ENCODE measurements around the gene LRRC8E.

Gene LRRC8E

DNA sequence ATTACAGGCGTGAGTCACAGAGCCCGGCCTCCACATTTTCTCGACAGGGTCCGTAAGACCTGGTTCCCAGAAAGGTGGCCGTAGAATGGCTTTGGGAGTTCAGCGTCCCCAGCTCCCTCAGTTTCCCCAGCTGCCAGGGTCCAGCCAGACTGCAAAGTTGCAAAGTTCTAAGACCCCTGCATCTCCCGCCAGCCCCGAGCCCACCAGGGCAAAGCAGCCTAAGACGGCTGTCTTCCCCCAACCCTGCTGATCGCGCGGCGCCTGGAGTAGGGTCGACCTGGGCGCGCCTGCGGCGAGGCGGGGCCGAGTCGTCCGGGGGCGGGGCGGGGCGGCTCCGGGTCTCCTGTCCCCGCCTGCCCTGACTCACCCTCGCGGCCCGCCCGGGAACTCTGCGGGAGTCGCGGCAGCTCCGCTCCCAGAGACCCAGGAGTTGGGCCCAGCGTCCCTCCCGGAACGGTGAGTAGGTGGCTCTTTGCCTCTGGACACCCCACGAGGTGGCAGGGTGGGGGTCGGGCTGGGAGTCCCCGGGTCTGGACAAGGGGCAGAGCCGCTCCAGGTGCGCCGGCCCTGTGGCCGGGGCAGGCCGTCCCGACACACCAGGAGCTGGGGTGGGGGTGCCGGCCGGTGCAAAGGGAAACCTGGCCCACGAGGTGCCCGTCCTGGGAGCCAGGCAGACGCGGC, at the start of gene LRRC8E:
Gene LRRC8E (plus strand): TSS at position 366 of the 681 bp plus-strand sequence. CDS start 7,094 bp downstream, outside the sequence.
- no peak for DNase-seq (ENCODE audit: low read depth)

GRCh38 chr19:7839476-7839875, 48.8 kb upstream of the LRRC8E start:
- DNase-seq (ENCODE audit: low read depth), result no peak

- DNase-seq (ENCODE audit: low read depth), result no peak
Measured at GRCh38 chr19:7840629-7841028, 47.7 kb upstream of the LRRC8E start.

- DNase-seq (ENCODE audit: low read depth), result no peak
Measured at GRCh38 chr19:7841751-7842660, 46.3 kb upstream of the LRRC8E start.

GRCh38 chr19:7842661-7843294, 45.5 kb upstream of the LRRC8E start:
- DNase-seq (ENCODE audit: low read depth), result no peak

DNA sequence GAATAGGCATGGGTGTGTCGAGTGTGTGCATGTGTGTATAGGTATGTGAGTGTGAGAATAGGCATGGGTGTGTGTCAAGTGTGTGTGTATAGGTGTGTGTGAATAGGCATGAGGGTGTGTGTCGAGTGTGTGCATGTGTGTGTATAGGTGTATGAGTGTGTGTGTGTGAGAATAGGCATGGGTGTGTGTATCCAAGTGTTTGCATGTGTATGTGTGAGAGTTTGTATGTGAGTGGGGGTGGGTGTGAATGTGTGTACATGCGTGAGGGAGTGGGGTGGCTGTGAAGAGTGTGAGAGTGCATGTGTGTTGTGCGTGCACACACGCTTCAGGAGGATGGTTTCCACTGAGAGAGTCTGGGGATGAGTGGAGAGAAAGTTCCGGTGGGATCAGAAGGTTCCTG, 44.8 kb upstream of the LRRC8E start:
- no peak for DNase-seq (ENCODE audit: low read depth)

GRCh38 chr19:7844405-7844804, 43.9 kb upstream of the LRRC8E start:
- DNase-seq (ENCODE audit: low read depth), result no peak

DNA sequence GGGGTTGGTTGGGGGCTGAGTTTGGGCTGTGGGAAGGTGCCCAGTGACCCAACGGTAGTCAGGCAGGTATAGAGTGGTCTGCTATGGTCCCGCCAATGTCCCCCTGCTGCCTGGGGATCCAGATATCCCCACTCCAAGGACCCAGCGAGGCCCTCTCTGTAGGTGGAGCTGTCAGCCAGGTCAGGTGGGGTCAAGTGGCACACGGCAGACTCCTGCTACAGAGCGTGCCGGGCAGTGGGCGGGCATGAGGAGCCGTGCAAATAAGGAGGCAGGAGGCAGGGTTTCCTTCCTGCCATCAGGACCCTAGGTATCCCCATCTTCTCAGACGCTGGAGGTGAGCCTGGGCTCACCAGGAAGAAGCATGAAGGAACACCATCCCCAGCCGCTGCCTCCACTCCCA, 43.4 kb upstream of the LRRC8E start:
- DNase-seq (ENCODE audit: low read depth), result no peak

DNA sequence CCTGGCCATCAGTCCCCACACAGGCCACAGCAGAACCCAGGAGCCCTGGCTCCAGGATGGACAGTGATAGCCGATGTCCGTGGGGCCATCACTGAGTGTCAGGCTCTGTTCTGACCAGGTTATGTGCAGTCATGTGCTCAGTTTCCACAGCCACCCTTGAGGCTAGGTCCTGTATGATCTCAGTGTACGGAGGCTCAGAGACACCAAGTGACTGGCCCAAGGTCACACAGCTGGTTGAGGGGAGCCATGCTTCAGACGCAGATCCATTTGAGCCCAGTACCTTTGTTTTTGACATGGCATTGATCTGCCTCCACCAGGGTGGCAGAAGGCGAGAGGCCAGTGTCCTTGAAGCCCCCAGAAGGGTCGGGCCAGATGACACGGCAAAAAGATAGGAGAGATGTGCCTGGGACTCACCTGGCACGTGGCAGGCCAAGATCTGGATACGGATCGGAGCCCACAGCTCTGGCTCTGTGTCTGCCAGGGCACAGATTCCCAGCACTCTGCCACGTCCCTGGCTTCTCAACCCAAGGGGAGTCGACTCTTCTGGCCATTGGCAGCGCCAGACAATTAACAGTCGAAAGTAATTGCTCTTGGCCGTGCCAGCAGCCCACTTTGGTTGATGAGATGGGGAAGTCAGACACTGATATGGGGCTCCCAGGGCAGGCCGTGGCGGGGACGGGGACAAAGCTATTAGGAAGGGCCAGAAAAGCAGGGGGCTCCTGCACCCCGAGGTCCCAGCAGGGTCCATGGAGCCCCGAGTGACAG, 42.7 kb upstream of the LRRC8E start:
- DNase-seq (ENCODE audit: low read depth), result no peak

GRCh38 chr19:7846155-7846646, 42.1 kb upstream of the LRRC8E start:
- DNase-seq (ENCODE audit: low read depth), result no peak

DNA sequence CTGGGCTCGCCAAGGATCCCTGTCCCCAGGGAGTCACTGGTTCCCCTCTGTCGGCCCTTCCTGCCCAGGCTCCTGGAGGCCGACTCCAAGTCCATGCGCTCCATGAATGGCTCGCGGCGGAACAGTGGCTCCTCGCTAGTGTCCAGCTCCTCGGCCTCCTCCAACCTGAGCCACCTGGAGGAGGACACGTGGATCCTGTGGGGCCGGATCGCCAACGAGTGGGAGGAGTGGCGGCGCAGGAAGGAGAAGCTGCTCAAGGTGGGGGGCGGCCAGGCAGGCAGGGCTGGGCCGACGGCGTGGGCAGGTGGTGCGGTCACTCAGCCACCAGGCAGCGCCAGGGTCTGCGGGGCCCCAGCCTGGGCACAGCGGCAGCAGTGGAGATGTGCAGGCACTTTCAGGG, 40.6 kb upstream of the LRRC8E start:
- no peak for DNase-seq (ENCODE audit: low read depth)

DNA sequence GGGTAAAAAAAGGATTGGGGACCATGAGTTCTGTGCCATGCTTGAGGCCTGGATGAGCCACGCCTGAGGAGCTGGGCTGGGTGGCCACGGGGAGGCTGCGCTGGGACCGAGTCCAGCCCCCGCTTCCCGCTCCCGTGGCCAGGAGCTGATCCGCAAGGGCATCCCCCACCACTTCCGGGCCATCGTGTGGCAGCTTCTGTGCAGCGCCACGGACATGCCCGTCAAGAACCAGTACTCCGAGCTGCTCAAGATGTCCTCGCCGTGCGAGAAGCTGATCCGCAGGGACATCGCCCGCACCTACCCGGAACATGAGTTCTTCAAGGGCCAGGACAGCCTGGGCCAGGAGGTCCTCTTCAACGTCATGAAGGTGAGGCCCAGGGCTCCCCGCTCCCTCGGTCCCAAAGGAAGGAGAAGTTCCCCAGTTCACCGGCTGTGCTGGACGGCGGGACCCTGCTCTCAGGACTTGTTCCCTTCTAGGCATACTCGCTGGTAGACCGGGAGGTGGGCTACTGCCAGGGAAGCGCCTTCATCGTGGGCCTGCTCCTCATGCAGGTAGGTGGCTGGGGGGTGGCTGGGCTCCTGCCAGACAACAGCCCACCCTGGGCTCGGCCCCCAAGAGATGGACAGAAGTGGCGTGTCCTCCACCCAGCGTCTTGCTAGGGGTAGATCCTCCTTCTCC, 39.4 kb upstream of the LRRC8E start:
- no peak for DNase-seq (ENCODE audit: low read depth)

DNA sequence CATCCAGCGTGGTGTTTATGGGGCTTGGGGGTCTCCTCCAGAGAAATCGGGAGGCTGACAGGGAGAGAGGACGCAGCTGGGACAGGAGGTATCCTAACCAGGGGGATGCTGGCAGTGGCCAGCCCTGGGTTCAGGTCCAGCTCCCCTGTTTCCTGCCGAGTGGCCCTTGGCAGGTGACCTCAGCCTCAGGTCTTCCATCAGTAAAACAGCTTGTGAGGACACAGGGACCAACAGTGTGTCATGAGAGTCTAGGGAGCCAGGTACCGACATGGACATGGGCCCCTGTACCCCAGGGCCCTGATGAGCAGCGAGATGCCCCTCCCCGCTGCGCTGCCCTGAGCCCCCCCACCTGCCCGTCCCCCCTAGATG, 38.7 kb upstream of the LRRC8E start:
- no peak for DNase-seq (ENCODE audit: low read depth)

DNA sequence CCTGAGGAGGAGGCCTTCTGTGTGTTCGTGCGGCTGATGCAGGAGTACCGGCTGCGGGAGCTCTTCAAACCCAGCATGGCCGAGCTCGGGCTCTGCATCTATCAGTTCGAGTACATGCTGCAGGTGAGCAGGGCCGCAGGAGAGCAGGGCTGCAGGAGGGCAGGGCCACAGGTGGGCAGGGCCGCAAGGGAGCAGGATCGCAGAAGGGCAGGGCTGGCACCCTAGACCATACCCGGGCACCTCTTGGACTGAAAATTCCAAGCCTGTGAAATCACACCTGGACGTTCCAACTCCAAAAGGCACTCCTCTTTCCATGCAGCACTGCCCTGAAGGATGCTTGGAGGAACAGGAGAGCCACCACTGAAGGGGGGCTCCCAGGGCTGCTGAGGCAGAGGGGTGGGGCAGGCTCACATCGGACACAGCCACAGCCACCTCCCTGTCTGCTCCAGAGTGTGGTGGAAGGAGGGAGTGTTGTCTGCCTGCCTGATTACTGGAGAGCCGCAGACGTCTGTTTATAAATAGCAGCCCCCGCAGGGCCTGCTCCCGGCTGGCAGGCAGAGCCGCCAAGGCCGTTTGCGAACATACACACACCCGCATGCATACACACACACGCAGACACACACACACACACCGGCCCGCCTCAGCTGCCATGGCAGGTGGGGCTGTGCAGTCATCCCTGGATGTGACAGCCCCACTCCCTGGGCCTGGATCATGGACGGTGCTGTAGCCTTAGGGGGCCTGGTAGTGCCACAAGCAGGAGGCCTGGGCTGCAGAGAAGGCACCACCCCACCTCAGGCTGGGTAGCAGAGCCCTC, 38.1 kb upstream of the LRRC8E start:
- DNase-seq (ENCODE audit: low read depth), result no peak

DNA sequence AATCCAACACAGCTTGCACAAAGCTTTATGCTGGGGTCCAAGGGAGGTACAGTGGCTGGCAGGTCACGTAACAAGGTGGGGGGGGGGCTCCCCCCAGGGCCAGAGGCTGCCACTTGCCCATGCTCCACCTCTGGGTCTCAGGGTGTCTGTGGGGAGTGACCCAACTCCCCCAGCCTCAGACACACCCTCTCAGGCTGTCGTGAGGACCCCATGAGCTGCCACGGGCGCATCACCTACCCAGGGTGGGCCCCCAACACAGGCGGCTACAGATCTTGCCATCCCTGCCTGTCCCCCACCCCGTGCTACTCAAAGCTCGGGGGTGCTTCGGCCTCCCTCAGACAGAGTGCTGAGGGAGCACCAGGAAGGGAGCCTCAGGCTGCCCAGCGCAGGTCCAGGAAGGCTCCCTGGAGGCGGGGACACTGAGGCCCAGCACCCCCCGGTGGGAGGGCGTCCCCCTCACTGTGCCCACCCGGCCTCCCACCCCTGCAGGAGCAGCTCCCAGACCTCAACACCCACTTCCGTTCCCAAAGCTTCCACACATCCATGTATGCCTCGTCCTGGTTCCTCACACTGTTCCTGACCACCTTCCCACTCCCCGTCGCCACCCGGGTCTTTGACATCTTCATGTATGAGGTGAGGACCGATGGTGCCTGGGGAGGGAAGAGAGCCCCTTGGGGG, 37.2 kb upstream of the LRRC8E start:
- DNase-seq (ENCODE audit: low read depth), result no peak

DNA sequence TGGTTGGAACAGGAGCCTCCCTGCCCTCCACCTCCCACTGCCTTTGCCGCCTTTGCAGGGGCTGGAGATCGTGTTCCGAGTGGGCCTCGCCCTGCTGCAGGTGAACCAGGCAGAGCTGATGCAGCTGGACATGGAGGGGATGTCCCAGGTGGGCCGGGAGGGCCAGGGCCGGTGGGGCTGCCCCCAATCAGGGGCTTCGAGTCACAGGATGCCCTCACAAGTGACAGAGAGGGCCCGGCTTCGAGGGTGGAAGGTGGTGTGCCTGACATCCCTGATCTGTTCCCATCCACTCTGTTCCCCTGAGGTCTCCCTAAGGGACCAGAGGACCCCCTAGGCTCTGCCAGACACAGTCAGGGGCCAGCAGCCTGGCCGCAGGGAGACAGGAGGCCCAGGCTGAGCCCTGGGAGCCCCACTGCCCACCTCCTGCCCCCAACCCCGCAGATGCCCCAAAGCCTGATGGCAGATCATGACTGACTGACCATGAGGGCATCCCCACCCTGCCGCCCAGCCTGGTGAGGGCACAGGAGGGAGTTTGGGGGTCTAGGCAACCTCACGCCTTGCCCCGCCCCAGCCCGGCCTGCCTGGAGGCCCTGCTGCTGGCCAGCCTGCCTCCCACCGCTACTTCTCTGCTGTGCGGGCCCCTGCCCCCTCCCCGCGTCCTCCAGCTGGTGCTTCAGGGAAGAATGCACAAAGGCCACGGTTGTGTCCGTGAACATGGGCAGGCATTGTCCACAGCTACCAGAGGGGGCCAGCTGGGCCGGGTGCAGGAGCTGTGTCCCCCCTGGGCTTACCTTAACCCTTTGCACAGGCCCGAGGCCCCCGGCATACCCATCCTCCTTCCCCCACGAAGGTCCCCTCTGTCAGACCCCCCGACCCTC, 36.4 kb upstream of the LRRC8E start:
- DNase-seq (ENCODE audit: low read depth), result no peak

- no peak for DNase-seq (ENCODE audit: low read depth)
Measured at GRCh38 chr19:7852851-7853769, 35.2 kb upstream of the LRRC8E start.

DNA sequence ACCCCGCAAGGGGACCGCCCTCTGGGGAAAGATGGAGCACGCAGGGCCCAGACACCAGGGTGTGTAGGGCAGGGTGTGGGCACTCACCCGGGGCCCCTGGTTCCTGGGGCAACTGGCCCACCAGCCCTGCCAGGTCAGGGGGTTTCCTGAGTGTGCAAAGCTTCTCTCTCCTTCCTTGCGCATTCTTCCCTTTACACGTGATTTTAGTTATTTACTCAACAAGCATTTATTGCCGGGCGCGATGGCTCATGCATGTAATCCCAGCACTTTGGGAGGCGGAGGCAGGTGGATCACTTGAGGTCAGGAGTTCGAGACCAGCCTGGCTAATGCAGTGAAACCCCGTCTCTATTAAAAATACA, 34.6 kb upstream of the LRRC8E start:
- DNase-seq (ENCODE audit: low read depth), result no peak
